HG02970 (cell line): ENCODE data around the gene CSRNP2.
"Not testable (repeated sequence)": the region's sequence is repeated elsewhere in the genome, so short reads cannot be mapped to it uniquely, and the experiment has no call there.

Source experiments
- ATAC-seq: cut with Tn5 transposase; IDR thresholded peaks from one replicate; pipeline ENCODE4 v1.9.1; 2021; ENCODE audit warnings: mild to moderate bottlenecking, moderate library complexity, moderate number of reproducible peaks; ENCODE audit not compliant: unreplicated experiment, low FRiP score

CSRNP2 gene

GRCh38 chr12:51083126-51083833, at the start of gene CSRNP2:
Gene CSRNP2 (minus strand): TSS chr12:51083596. CDS start chr12:51076561, 7,035 bp downstream.
- peak; percentile 98 for ATAC-seq

- ATAC-seq = no peak
Observed at GRCh38 chr12:51132693-51133092, 49.3 kb upstream of the CSRNP2 start.

GRCh38 chr12:51131745-51132521, 48.5 kb upstream of the CSRNP2 start:
- ATAC-seq = no peak

GRCh38 chr12:51128919-51129318, 45.5 kb upstream of the CSRNP2 start:
- no peak for ATAC-seq

GRCh38 chr12:51127050-51127729, 43.8 kb upstream of the CSRNP2 start:
- ATAC-seq = no peak

- ATAC-seq = no peak
Observed at GRCh38 chr12:51126297-51126696, 42.9 kb upstream of the CSRNP2 start.

- ATAC-seq = no peak
Observed at GRCh38 chr12:51124504-51124903, 41.1 kb upstream of the CSRNP2 start.

- ATAC-seq = no peak
Observed at GRCh38 chr12:51122844-51123243, 39.4 kb upstream of the CSRNP2 start.

GRCh38 chr12:51118706-51119105, 35.3 kb upstream of the CSRNP2 start:
- no peak for ATAC-seq

GRCh38 chr12:51115533-51115932, 32.1 kb upstream of the CSRNP2 start:
- no peak for ATAC-seq

- ATAC-seq = no peak
Observed at GRCh38 chr12:51108136-51108535, 24.7 kb upstream of the CSRNP2 start.

GRCh38 chr12:51103977-51104376, 20.6 kb upstream of the CSRNP2 start:
- no peak for ATAC-seq

- no peak for ATAC-seq
Observed at GRCh38 chr12:51098611-51099010, 15.2 kb upstream of the CSRNP2 start.

- no peak for ATAC-seq
Observed at GRCh38 chr12:51090705-51091229, 7.4 kb upstream of the CSRNP2 start.

- no peak for ATAC-seq
Observed at GRCh38 chr12:51087818-51088217, 4.4 kb upstream of the CSRNP2 start.

- no peak for ATAC-seq
Observed at GRCh38 chr12:51086933-51087332, 3.5 kb upstream of the CSRNP2 start.

GRCh38 chr12:51085757-51086156, 2.4 kb upstream of the CSRNP2 start:
- ATAC-seq = no peak

GRCh38 chr12:51082561-51083125, 753 bp downstream of the CSRNP2 start:
- no peak for ATAC-seq

GRCh38 chr12:51081421-51081820, 2.0 kb downstream of the CSRNP2 start:
- ATAC-seq = no peak

GRCh38 chr12:51080136-51080535, 3.3 kb downstream of the CSRNP2 start:
- ATAC-seq = no peak

GRCh38 chr12:51078866-51079265, 4.5 kb downstream of the CSRNP2 start:
- ATAC-seq = not testable (repeated sequence)
